ENCODE data around the gene POM121L2.

DNA sequence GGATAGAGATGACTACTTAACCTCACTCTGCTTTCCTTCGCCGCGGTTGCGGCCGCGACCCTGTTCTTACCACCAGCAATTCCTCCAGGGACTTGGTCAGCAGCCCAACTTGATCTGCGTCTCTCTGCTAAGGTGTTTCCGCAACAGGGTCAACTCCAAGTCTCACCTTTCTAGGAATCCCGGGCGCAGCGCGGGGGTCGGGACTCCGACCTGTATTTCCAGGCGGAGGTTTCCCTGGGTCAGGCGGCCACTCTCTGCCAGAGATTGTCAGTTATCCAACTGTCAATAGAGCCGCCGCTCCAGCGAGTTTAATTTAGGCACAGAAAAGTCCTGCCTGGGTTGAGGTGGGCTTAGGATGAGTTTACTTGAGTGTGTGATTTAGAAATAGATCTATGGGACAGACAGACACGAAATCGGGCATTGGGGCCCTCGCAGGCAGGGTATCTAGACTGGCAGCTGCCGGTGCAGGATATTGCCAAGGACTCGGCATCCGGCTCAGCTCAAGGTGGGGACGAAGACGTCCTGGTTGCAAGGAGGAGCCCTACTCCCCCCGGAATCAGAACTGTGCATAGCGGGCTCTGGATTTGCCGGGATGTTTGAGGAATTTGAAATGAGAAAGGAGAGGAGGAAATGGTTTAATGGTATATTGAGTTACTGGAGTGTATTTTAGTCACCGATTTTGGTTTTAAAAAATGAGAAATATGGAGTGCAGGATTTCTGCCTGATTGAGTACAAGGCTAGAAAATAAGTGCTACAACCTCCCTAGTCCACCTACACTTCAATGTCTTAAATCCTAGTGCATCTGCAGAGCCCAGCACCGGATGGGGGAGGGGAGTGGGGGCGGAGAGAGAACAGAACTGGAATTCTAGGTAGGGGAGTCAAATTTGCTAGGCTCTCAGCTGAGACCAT is 23.7 kb downstream of the POM121L2 start:
- TF ChIP-seq, protein P1, sequence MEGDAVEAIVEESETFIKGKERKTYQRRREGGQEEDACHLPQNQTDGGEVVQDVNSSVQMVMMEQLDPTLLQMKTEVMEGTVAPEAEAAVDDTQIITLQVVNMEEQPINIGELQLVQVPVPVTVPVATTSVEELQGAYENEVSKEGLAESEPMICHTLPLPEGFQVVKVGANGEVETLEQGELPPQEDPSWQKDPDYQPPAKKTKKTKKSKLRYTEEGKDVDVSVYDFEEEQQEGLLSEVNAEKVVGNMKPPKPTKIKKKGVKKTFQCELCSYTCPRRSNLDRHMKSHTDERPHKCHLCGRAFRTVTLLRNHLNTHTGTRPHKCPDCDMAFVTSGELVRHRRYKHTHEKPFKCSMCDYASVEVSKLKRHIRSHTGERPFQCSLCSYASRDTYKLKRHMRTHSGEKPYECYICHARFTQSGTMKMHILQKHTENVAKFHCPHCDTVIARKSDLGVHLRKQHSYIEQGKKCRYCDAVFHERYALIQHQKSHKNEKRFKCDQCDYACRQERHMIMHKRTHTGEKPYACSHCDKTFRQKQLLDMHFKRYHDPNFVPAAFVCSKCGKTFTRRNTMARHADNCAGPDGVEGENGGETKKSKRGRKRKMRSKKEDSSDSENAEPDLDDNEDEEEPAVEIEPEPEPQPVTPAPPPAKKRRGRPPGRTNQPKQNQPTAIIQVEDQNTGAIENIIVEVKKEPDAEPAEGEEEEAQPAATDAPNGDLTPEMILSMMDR (IDR thresholded peaks at IDR 0.05 in 2 of 3, conservative IDR thresholded peaks at IDR 0.05 in 1 of 3; ENCODE audit: borderline replicate concordance in 1 of 3, insufficient read depth in 1 of 3, low read depth in 2 of 3, low read length in 2 of 3) = no peak
- TF ChIP-seq ZNF274 (IDR thresholded peaks at IDR 0.05; ENCODE audit: low read depth, low read length) (no peak), POLR2AphosphoS5 (IDR thresholded peaks at IDR 0.05; ENCODE audit: low read depth, low read length) (no peak), JUND (IDR thresholded peaks at IDR 0.05) (no peak), POLR2A (IDR thresholded peaks at IDR 0.05; ENCODE audit: borderline replicate concordance, extremely low read depth, insufficient read depth, insufficient read length) (no peak), EZH2 (IDR thresholded peaks at IDR 0.05) (no peak), EGR1 (IDR thresholded peaks at IDR 0.05; ENCODE audit: low read depth) (no peak)
- TF ChIP-seq, protein P2, sequence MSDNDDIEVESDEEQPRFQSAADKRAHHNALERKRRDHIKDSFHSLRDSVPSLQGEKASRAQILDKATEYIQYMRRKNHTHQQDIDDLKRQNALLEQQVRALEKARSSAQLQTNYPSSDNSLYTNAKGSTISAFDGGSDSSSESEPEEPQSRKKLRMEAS (IDR thresholded peaks at IDR 0.05) = no peak
- TF ChIP-seq, protein P3, sequence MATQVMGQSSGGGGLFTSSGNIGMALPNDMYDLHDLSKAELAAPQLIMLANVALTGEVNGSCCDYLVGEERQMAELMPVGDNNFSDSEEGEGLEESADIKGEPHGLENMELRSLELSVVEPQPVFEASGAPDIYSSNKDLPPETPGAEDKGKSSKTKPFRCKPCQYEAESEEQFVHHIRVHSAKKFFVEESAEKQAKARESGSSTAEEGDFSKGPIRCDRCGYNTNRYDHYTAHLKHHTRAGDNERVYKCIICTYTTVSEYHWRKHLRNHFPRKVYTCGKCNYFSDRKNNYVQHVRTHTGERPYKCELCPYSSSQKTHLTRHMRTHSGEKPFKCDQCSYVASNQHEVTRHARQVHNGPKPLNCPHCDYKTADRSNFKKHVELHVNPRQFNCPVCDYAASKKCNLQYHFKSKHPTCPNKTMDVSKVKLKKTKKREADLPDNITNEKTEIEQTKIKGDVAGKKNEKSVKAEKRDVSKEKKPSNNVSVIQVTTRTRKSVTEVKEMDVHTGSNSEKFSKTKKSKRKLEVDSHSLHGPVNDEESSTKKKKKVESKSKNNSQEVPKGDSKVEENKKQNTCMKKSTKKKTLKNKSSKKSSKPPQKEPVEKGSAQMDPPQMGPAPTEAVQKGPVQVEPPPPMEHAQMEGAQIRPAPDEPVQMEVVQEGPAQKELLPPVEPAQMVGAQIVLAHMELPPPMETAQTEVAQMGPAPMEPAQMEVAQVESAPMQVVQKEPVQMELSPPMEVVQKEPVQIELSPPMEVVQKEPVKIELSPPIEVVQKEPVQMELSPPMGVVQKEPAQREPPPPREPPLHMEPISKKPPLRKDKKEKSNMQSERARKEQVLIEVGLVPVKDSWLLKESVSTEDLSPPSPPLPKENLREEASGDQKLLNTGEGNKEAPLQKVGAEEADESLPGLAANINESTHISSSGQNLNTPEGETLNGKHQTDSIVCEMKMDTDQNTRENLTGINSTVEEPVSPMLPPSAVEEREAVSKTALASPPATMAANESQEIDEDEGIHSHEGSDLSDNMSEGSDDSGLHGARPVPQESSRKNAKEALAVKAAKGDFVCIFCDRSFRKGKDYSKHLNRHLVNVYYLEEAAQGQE (IDR thresholded peaks at IDR 0.05; ENCODE audit: low read depth) = no peak
